Lung microvascular endothelial cell (primary cell): ENCODE results near the gene STRBP. TPM values are rescaled to one million over a fixed set of nuclear protein-coding genes. Genes with fewer than 3 reads are reported as not detected.

Source experiments
- total RNA-seq: library from RNA; depleted of rRNA; stranded (reverse); fragments of >200 nt; gene quantifications from 2 replicates; pipeline ENCODE4 v1.2.1, GENCODE V29; 2014

The STRBP gene
- total RNA-seq, 1 donor from 2014 or later: 7.7 TPM

Other genes starting within 250 kb of the STRBP start
- gene GPR21, start 234.9 kb downstream of the STRBP start, total RNA-seq: 0.44 and 0.60 TPM in 2 replicates
- not detected in 2 replicates for gene CRB2, start 87.6 kb upstream of the STRBP start, total RNA-seq